Measurements from ENCODE around the gene KRTCAP3. TPM values are rescaled to one million over a fixed set of nuclear protein-coding genes. Genes with fewer than 3 reads are reported as not detected.
"Not testable (repeated sequence)": the region's sequence is repeated elsewhere in the genome, so short reads cannot be mapped to it uniquely, and the experiment has no call there.

Gene KRTCAP3
- total and polyA plus RNA-seq, 2 donors from 2014 or later = 17.2 to 32.1 TPM

DNA sequence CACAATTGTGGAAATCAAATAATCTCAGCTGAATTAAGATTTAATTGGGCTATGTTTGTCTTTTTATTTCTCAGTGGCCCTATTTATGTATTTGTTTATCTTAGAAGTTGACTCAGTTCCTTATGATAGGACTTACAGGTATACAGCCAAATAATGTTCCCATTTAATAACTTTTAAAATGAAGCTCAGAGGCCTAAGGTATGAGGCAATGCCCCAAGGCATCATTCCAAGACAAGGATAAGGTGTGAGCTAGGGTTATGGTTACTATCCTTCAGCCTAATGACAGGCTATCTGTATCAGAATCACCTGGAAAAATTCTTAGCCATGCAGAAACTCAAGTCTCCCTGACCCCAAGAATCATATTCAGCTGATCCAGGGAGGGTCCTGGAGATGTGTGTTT is 21.2 kb upstream of the KRTCAP3 start:
- FAIRE-seq (no peak), DNase-seq (no peak)
- TF ChIP-seq CTCF (IDR thresholded peaks at IDR 0.05; ENCODE audit: borderline replicate concordance, extremely low read depth, insufficient read depth) = no peak
- H3K9ac ChIP-seq (ENCODE audit: low read length in 3 of 3) = no peak overlapping the region
- no peak overlapping the region for H3K27ac ChIP-seq (ENCODE audit: low read depth in 2 of 2, low read length in 2 of 2)
- intact Hi-C loops (cut with DNase I) = no loop called here
- H3K9me3 ChIP-seq (ENCODE audit: control insufficient read depth in 2 of 3, insufficient read depth in 1 of 3, low read length in 3 of 3) = no peaks in the 10 kb centered on the region
- no peak overlapping the region for H3K4me3 ChIP-seq (ENCODE audit: low read length in 3 of 3)
- H3K4me1 ChIP-seq (ENCODE audit: control insufficient read depth in 2 of 3, insufficient read depth in 2 of 3, low read depth in 1 of 3, low read length in 3 of 3) = no peaks in the 10 kb centered on the region
- H3K27me3 ChIP-seq (ENCODE audit: control insufficient read depth, insufficient read depth, low read length) = no peaks in the 10 kb centered on the region
- H3K36me3 ChIP-seq (ENCODE audit: control insufficient read depth in 2 of 3, insufficient read depth in 3 of 3, low read length in 3 of 3) = no peaks in the 10 kb centered on the region

- intact Hi-C loops (cut with DNase I) = no loop called here
- TF ChIP-seq CTCF (IDR thresholded peaks at IDR 0.05; ENCODE audit: borderline replicate concordance, extremely low read depth, insufficient read depth) = no peak
- H3K9ac ChIP-seq (ENCODE audit: low read length in 3 of 3) = no peak overlapping the region
- H3K4me1 ChIP-seq (ENCODE audit: control insufficient read depth in 2 of 3, insufficient read depth in 2 of 3, low read depth in 1 of 3, low read length in 3 of 3) = no peaks in the 10 kb centered on the region
- H3K27me3 ChIP-seq (ENCODE audit: control insufficient read depth, insufficient read depth, low read length) = no peaks in the 10 kb centered on the region
- no peak overlapping the region for H3K27ac ChIP-seq (ENCODE audit: low read depth in 2 of 2, low read length in 2 of 2)
- H3K36me3 ChIP-seq (ENCODE audit: control insufficient read depth in 2 of 3, insufficient read depth in 3 of 3, low read length in 3 of 3) = no peaks in the 10 kb centered on the region
- no peak for FAIRE-seq
- no peak for DNase-seq
- H3K4me3 ChIP-seq (ENCODE audit: low read length in 3 of 3) = no peak overlapping the region
- H3K9me3 ChIP-seq (ENCODE audit: control insufficient read depth in 2 of 3, insufficient read depth in 1 of 3, low read length in 3 of 3) = no peaks in the 10 kb centered on the region
Measured at GRCh38 chr2:27421660-27422250, 20.4 kb upstream of the KRTCAP3 start.

- Histone ChIP-seq H3K27ac (ENCODE audit: low read depth in 2 of 2, low read length in 2 of 2) (no peak overlapping the region), H3K36me3 (ENCODE audit: control insufficient read depth in 2 of 3, insufficient read depth in 3 of 3, low read length in 3 of 3) (no peaks in the 10 kb centered on the region), H3K4me1 (ENCODE audit: control insufficient read depth in 2 of 3, insufficient read depth in 2 of 3, low read depth in 1 of 3, low read length in 3 of 3) (peaks cover 0 to 3% (median 0%) of the 10 kb centered on the region in 3 donors), H3K9ac (ENCODE audit: low read length in 3 of 3) (no peak overlapping the region), H3K9me3 (ENCODE audit: control insufficient read depth in 2 of 3, insufficient read depth in 1 of 3, low read length in 3 of 3) (no peaks in the 10 kb centered on the region), H3K4me3 (ENCODE audit: low read length in 3 of 3) (no peak overlapping the region), H3K27me3 (ENCODE audit: control insufficient read depth, insufficient read depth, low read length) (no peaks in the 10 kb centered on the region)
- TF ChIP-seq CTCF (IDR thresholded peaks at IDR 0.05; ENCODE audit: borderline replicate concordance, extremely low read depth, insufficient read depth) = no peak
- DNase-seq = no peak
- intact Hi-C loops (cut with DNase I) = no loop called here
- no peak for FAIRE-seq
Measured at GRCh38 chr2:27422958-27423357, 19.2 kb upstream of the KRTCAP3 start.

DNA sequence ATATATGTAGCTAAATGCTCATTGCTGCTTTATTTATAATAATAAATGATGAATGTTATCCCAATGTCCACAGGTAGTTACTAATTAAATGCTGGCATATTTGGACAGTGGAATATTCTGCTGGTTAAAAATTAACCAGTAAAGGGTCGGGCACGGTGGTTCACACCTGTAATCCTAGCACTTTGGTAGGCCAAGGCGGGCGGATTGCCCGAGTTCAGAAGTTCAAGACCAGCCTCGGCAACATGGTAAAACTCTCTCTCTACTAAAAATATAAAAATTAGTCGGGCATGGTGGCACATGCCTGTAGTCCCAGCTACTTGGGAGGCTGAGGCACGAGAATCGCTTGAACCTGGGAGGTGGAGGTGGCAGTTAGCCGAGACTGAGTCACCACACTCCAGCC is 17.1 kb upstream of the KRTCAP3 start:
- H3K27ac ChIP-seq (ENCODE audit: low read depth in 2 of 2, low read length in 2 of 2); FAIRE-seq; H3K9ac ChIP-seq (ENCODE audit: low read length in 3 of 3); H3K9me3 ChIP-seq (ENCODE audit: control insufficient read depth in 2 of 3, insufficient read depth in 1 of 3, low read length in 3 of 3); H3K27me3 ChIP-seq (ENCODE audit: control insufficient read depth, insufficient read depth, low read length); DNase-seq; H3K36me3 ChIP-seq (ENCODE audit: control insufficient read depth in 2 of 3, insufficient read depth in 3 of 3, low read length in 3 of 3); H3K4me1 ChIP-seq (ENCODE audit: control insufficient read depth in 2 of 3, insufficient read depth in 2 of 3, low read depth in 1 of 3, low read length in 3 of 3); intact Hi-C loops (cut with DNase I); H3K4me3 ChIP-seq (ENCODE audit: low read length in 3 of 3): not testable (repeated sequence)
